ENCODE results near the gene ZBTB2. TPM values are rescaled to one million over a fixed set of nuclear protein-coding genes. Genes with fewer than 3 reads are reported as not detected.

The ZBTB2 gene
- polyA plus RNA-seq, 3 donors: 7.2 to 14.0 (median 9.6) TPM

- peaks cover 81% of the 10 kb centered on the region for H3K79me2 ChIP-seq (ENCODE audit: insufficient read depth, low read length)
- H4K20me1 ChIP-seq (ENCODE audit: insufficient read depth, low read length): peaks cover 8% of the 10 kb centered on the region
- DNase-seq: no peak
- Mint-ChIP-seq H3K4me1 (peaks cover 33% of the 10 kb centered on the region), H3K27me3 (ENCODE audit: low read depth in 3 of 3) (no peaks in the 10 kb centered on the region), H3K9me3 (peaks cover 0 to 2% (median 0%) of the 10 kb centered on the region in 7 donors), H3K36me3 (peaks cover 12 to 23% of the 10 kb centered on the region in 2 donors), H3K27ac (peak overlapping the region in 2 of 7 donors; percentile 10 to 36), H3K4me3 (no peak overlapping the region)
- H3K4me3 ChIP-seq (replicated peaks in 1 of 3; ENCODE audit: low read depth in 2 of 3, low read length in 3 of 3): no peak overlapping the region
- intact Hi-C loops (cut with micrococcal nuclease): no loop called here
- no peaks in the 10 kb centered on the region for H3K9me3 ChIP-seq (replicated peaks in 1 of 2; ENCODE audit: control insufficient read depth in 1 of 2, insufficient read depth in 1 of 2, low read length in 2 of 2)
- H3K4me2 ChIP-seq (replicated peaks; ENCODE audit: extremely low read depth, low read length, poor library complexity, severe bottlenecking): no peak overlapping the region
- H3K27ac ChIP-seq (ENCODE audit: low read depth in 1 of 2, low read length in 2 of 2): peak overlapping the region in 1 of 2 donors; percentile 91
- H3K9ac ChIP-seq (ENCODE audit: insufficient read depth, low read length, poor library complexity, severe bottlenecking): no peak overlapping the region
- H3K36me3 ChIP-seq (replicated peaks in 1 of 2; ENCODE audit: control insufficient read depth in 1 of 2, insufficient read depth in 2 of 2, low read length in 2 of 2): peaks cover 0 to 24% of the 10 kb centered on the region in 2 donors
- peaks cover 22 to 32% of the 10 kb centered on the region in 2 donors for H3K4me1 ChIP-seq (ENCODE audit: control insufficient read depth in 1 of 2, insufficient read depth in 2 of 2, low read length in 2 of 2)
- H3K27me3 ChIP-seq (ENCODE audit: control insufficient read depth in 2 of 2, insufficient read depth in 2 of 2, low read length in 2 of 2): no peaks in the 10 kb centered on the region
- WGBS (ENCODE audit: insufficient coverage): 83% methylated on average over 6 of the region's 11 CpGs
- TF ChIP-seq CTCF (IDR thresholded peaks at IDR 0.05): no peak
- no peak overlapping the region for H2AFZ ChIP-seq (ENCODE audit: insufficient read depth, low read depth, low read length, poor library complexity, severe bottlenecking)
Measured at GRCh38 chr6:151387175-151387970, 4.0 kb downstream of the ZBTB2 start.

DNA sequence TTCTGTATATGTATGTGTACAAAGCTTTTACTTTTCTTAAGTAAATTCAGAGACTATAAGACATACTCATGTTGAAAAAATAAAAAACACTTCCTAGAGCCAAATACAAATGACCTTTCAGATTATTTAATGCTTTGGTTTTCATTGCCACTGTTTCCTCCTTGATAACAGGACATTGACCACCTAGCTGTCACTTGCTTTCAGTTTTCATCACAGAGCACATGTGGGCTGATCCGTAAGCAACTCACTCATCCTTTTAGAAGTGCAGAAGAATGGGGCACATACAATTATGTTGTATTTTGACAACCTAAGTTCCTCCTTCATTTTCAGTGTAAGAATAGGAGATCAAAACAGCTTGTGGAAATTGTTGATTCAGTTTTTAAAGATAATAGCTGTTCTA, 6.2 kb downstream of the ZBTB2 start:
- no peak for DNase-seq
- Mint-ChIP-seq H3K27me3 (ENCODE audit: low read depth in 3 of 3) (no peaks in the 10 kb centered on the region), H3K27ac (peak overlapping the region in 2 of 7 donors; percentile 5 to 54), H3K36me3 (peaks cover 14 to 28% of the 10 kb centered on the region in 2 donors), H3K9me3 (peaks cover 0 to 2% (median 0%) of the 10 kb centered on the region in 7 donors), H3K4me1 (peaks cover 42% of the 10 kb centered on the region), H3K4me3 (no peak overlapping the region)
- intact Hi-C loops (cut with micrococcal nuclease): no loop called here
- no CpG with 5 or more reads among the region's 1 CpG for WGBS (ENCODE audit: insufficient coverage)
- no peaks in the 10 kb centered on the region for H3K9me3 ChIP-seq (replicated peaks in 1 of 2; ENCODE audit: control insufficient read depth in 1 of 2, insufficient read depth in 1 of 2, low read length in 2 of 2)
- peaks cover 35 to 44% of the 10 kb centered on the region in 2 donors for H3K4me1 ChIP-seq (ENCODE audit: control insufficient read depth in 1 of 2, insufficient read depth in 2 of 2, low read length in 2 of 2)
- no peak overlapping the region for H3K9ac ChIP-seq (ENCODE audit: insufficient read depth, low read length, poor library complexity, severe bottlenecking)
- H3K27ac ChIP-seq (ENCODE audit: low read depth in 1 of 2, low read length in 2 of 2): no peak overlapping the region
- H3K36me3 ChIP-seq (replicated peaks in 1 of 2; ENCODE audit: control insufficient read depth in 1 of 2, insufficient read depth in 2 of 2, low read length in 2 of 2): peaks cover 0 to 24% of the 10 kb centered on the region in 2 donors
- no peak for TF ChIP-seq CTCF (IDR thresholded peaks at IDR 0.05)
- no peaks in the 10 kb centered on the region for H3K27me3 ChIP-seq (ENCODE audit: control insufficient read depth in 2 of 2, insufficient read depth in 2 of 2, low read length in 2 of 2)
- H2AFZ ChIP-seq (ENCODE audit: insufficient read depth, low read depth, low read length, poor library complexity, severe bottlenecking): no peak overlapping the region
- H4K20me1 ChIP-seq (ENCODE audit: insufficient read depth, low read length): no peaks in the 10 kb centered on the region
- H3K4me3 ChIP-seq (replicated peaks in 1 of 3; ENCODE audit: low read depth in 2 of 3, low read length in 3 of 3): no peak overlapping the region
- peaks cover 82% of the 10 kb centered on the region for H3K79me2 ChIP-seq (ENCODE audit: insufficient read depth, low read length)
- H3K4me2 ChIP-seq (replicated peaks; ENCODE audit: extremely low read depth, low read length, poor library complexity, severe bottlenecking): no peak overlapping the region

Measured in CD14-positive monocyte (primary cell).